Activated B cell treated with CpG ODN at 0.5 μM for 24 hours (primary cell): ENCODE measurements around the gene NFE2L3. TPM values are rescaled to one million over a fixed set of nuclear protein-coding genes. Genes with fewer than 3 reads are reported as not detected.
A peak's percentile ranks its signal among the peaks of the same experiment; 100 is the strongest.

ENCODE experiments used
- ATAC-seq: fragments of 200-7000 bp; cut with Tn5 transposase; one replicate; pipeline ENCODE4 v1.10.0; 2021; ENCODE audit warnings: low read depth, mild to moderate bottlenecking, moderate library complexity
- CTCF ChIA-PET: fragments of 350-600 bp; sonication (Branson Sonifier 250); formaldehyde crosslinking; loops from one replicate; lab custom pipeline; 2021; ENCODE audit warnings: antibody characterized with exemption; lab: Charles Lee
- POLR2A ChIA-PET: fragments of 350-600 bp; sonication (Branson Sonifier 250); formaldehyde crosslinking; loops from one replicate; lab custom pipeline; 2021; ENCODE audit warnings: antibody characterized with exemption; lab: Charles Lee
- DNase-seq: peaks from one replicate; pipeline ENCODE4 v3.0.0; 2022
- H3K27ac Mint-ChIP-seq: one replicate; pipeline ENCODE4 v1.8.0; 2020; ENCODE audit warnings: mixed read lengths
- H3K27me3 Mint-ChIP-seq: one replicate; pipeline ENCODE4 v1.8.0; 2021; ENCODE audit warnings: mixed read lengths
- H3K36me3 Mint-ChIP-seq: one replicate; pipeline ENCODE4 v1.8.0; 2021; ENCODE audit warnings: low read depth, mixed read lengths
- H3K4me1 Mint-ChIP-seq: one replicate; pipeline ENCODE4 v1.8.0; 2021; ENCODE audit warnings: mixed read lengths
- H3K4me3 Mint-ChIP-seq: one replicate; pipeline ENCODE4 v1.8.0; 2020; ENCODE audit warnings: mild to moderate bottlenecking, mixed read lengths
- H3K9me3 Mint-ChIP-seq: one replicate; pipeline ENCODE4 v1.8.0; 2020; ENCODE audit warnings: mixed read lengths
- CTCF ChIP-seq: fragments of 200-600 bp; IDR thresholded peaks from one replicate; pipeline ENCODE4 v1.8.0; 2022; ENCODE audit warnings: antibody characterized with exemption, mild to moderate bottlenecking
- intact Hi-C: fragments of 100-400 bp; cut with micrococcal nuclease; formaldehyde crosslinking; loops from one replicate; pipeline ENCODE4 v1.15.1; 2024
- total RNA-seq: library from RNA; stranded (reverse); gene quantifications from 2 replicates; pipeline ENCODE4 v1.2.3, GENCODE V29; 2022

The NFE2L3 gene
- total RNA-seq, 1 donor from 2014 or later = 2.7 TPM

- H3K4me3 Mint-ChIP-seq = no peak overlapping the region
- POLR2A ChIA-PET = interaction anchor here (0.7 to 3.0 kb wide), 6 partner anchors 9 to 33 kb away, joined by 3 to 9 read pairs (median 4); partner anchors contain the start of genes CBX3 and NFE2L3
- CTCF ChIA-PET = interaction anchor here (4.8 kb wide), 1 partner anchor 14 kb away, joined by 34 read pairs; the partner anchor contains the start of genes CBX3 and HNRNPA2B1
- TF ChIP-seq CTCF = no peak
- H3K4me1 Mint-ChIP-seq = peaks cover 68% of the 10 kb centered on the region
- H3K27me3 Mint-ChIP-seq = no peaks in the 10 kb centered on the region
- H3K27ac Mint-ChIP-seq = peak overlapping the region; percentile 67
- intact Hi-C loops = no loop called here
- H3K36me3 Mint-ChIP-seq = peaks cover 57% of the 10 kb centered on the region
- DNase-seq (no peak), ATAC-seq (peak; percentile 21)
- no peaks in the 10 kb centered on the region for H3K9me3 Mint-ChIP-seq
These were observed 33.3 kb downstream of the NFE2L3 start for GRCh38 chr7:26185131-26185843.

DNA sequence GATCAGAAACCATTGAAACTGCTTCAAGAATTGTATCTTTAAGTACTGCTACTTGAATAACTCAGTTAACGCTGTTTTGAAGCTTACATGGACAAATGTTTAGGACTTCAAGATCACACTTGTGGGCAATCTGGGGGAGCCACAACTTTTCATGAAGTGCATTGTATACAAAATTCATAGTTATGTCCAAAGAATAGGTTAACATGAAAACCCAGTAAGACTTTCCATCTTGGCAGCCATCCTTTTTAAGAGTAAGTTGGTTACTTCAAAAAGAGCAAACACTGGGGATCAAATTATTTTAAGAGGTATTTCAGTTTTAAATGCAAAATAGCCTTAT lies 33.8 kb downstream of the NFE2L3 start:
- no peak overlapping the region for H3K4me3 Mint-ChIP-seq
- intact Hi-C loops = no loop called here
- ChIA-PET CTCF (interaction anchor here (4.8 kb wide), 1 partner anchor 13 kb away, joined by 34 read pairs; the partner anchor contains the start of genes CBX3 and HNRNPA2B1), POLR2A (interaction anchor here (0.7 to 1.9 kb wide), 3 partner anchors 9 to 14 kb away, joined by 3 to 7 read pairs (median 5); no protein-coding TSS in a partner anchor)
- H3K36me3 Mint-ChIP-seq = peaks cover 62% of the 10 kb centered on the region
- no peak for DNase-seq
- no peaks in the 10 kb centered on the region for H3K27me3 Mint-ChIP-seq
- H3K9me3 Mint-ChIP-seq = no peaks in the 10 kb centered on the region
- no peak for TF ChIP-seq CTCF
- peaks cover 69% of the 10 kb centered on the region for H3K4me1 Mint-ChIP-seq
- no peak for ATAC-seq
- peak overlapping the region; percentile 67 for H3K27ac Mint-ChIP-seq

GRCh38 chr7:26186364-26187311 lies 34.6 kb downstream of the NFE2L3 start:
- no peaks in the 10 kb centered on the region for H3K27me3 Mint-ChIP-seq
- ChIA-PET POLR2A (interaction anchor here (0.9 to 3.8 kb wide), 7 partner anchors 9 to 97 kb away, joined by 3 to 42 read pairs (median 4); partner anchors contain the start of gene HNRNPA2B1), CTCF (interaction anchor here (1.5 to 4.8 kb wide), 3 partner anchors 13 to 96 kb away, joined by 4 to 34 read pairs (median 24); partner anchors contain the start of genes CBX3, HNRNPA2B1 and NFE2L3)
- H3K4me1 Mint-ChIP-seq = peaks cover 71% of the 10 kb centered on the region
- no peaks in the 10 kb centered on the region for H3K9me3 Mint-ChIP-seq
- ATAC-seq (no peak), DNase-seq (no peak)
- no peak for TF ChIP-seq CTCF
- H3K36me3 Mint-ChIP-seq = peaks cover 71% of the 10 kb centered on the region
- intact Hi-C loops = no loop called here
- peak overlapping the region; percentile 12 for H3K27ac Mint-ChIP-seq
- no peak overlapping the region for H3K4me3 Mint-ChIP-seq

- Mint-ChIP-seq H3K9me3 (no peaks in the 10 kb centered on the region), H3K4me3 (no peak overlapping the region), H3K4me1 (peaks cover 75% of the 10 kb centered on the region), H3K36me3 (peaks cover 80% of the 10 kb centered on the region), H3K27ac (peak overlapping the region; percentile 50), H3K27me3 (no peaks in the 10 kb centered on the region)
- no peak for DNase-seq
- no peak for ATAC-seq
- TF ChIP-seq CTCF = no peak
- ChIA-PET CTCF (interaction anchor here (1.5 to 4.8 kb wide), 5 partner anchors 12 to 295 kb away, joined by 4 to 34 read pairs (median 5); partner anchors contain the start of genes CBX3, HNRNPA2B1 and NFE2L3), POLR2A (interaction anchor here (0.9 to 3.8 kb wide), 14 partner anchors 8 to 293 kb away, joined by 3 to 42 read pairs (median 4); partner anchors contain the start of genes HNRNPA2B1 and NFE2L3)
- intact Hi-C loops = loop anchor here (1.0 kb wide), 1 partner anchor 10 kb away; no protein-coding TSS in a partner anchor
These were observed 35.6 kb downstream of the NFE2L3 start for GRCh38 chr7:26187380-26188205.
